Stimulated activated CD4-positive, alpha-beta T cell treated with anti-CD3 and anti-CD28 coated beads, Interleukin-4, amount 100 ng/mL, for 24 hours (primary cell): Measurements from ENCODE around the gene MEGF11.
A peak's percentile ranks its signal among the peaks of the same experiment; 100 is the strongest.
"Not testable (repeated sequence)": the region's sequence is repeated elsewhere in the genome, so short reads cannot be mapped to it uniquely, and the experiment has no call there.

ENCODE experiments used
- DNase-seq: peaks from one replicate; pipeline ENCODE4 v3.0.0-alpha.2; 2020

Gene MEGF11

DNA sequence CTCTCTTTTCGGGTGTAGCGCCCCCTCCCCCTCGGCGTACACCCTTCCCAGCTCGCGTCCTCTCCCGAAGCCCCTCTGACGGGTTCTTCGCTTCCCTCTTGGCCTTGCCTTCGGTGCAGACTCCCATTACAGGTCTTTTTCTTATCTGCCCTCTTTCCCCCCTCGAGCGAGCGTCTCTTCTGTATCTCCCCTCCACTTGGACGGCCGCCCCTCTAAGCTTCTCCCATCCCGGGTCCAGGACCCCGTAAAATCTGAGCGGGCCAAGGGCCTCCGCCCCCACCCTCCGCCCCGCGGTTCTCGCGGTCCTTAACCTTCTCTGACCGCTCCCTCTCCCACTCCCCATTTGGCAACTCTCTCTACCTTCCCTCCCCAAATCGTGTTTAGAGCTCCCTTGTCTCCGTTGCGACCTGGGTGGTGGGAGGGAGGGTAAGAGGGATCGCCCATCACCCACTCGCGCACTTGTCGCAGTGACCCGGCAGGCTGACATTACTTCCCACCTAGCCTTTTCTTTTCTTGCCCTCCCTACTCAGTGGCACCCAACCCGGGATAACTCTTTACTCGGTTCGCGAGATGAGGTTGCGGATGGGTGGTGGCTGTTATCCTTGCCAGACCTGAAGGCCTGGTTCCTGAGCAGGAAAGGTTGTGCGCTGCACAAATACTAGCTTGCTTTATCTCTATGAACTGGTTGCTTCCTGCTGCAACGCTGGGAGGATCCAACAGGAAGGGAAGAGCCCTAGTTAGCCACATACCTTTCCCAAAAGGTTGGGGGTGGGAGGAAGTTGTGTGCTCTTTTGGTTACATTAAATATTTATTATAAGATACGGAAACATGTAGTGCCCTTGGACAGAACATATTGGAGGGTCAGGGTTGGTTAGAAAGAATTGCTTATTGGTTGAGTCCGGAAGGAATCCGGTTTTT, 383.3 kb downstream of the MEGF11 start:
- DNase-seq: peak; percentile 30

DNA sequence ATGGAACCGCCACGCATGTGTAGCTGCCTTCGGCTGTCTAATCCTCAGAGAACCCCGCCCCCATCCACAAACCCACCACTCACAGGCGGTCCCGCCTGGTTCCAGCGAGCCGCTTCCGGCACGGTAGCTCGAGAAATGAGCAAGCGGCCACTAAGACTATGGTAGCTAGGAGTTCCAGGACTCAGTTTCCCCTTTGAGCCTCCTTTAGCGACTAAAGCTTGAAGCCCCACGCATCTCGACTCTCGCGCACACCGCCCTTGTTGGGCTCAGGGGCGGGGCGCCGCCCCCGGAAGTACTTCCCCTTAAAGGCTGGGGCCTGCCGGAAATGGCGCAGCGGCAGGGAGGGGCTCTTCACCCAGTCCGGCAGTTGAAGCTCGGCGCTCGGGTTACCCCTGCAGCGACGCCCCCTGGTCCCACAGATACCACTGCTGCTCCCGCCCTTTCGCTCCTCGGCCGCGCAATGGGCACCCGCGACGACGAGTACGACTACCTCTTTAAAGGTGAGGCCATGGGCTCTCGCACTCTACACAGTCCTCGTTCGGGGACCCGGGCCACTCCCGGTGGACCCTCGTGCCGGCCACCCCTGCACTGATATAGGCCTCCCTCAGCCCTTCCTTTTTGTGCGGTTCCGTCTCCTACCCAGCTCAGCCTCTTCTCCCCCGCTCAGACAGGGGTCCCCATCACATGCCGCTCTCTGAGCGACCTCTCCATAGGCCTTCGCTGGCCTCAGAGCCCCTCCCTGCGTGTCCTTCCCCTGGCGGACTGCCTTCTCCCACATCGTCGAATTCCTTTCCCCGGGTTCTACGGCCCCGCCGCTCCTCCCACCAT, 384.2 kb downstream of the MEGF11 start, which contains the start of gene RAB11A:
TSS of gene RAB11A (plus strand) at position 366 of the 828 bp plus-strand sequence. CDS start at position 461, 95 bp downstream.
- DNase-seq: peak; percentile 95

DNA sequence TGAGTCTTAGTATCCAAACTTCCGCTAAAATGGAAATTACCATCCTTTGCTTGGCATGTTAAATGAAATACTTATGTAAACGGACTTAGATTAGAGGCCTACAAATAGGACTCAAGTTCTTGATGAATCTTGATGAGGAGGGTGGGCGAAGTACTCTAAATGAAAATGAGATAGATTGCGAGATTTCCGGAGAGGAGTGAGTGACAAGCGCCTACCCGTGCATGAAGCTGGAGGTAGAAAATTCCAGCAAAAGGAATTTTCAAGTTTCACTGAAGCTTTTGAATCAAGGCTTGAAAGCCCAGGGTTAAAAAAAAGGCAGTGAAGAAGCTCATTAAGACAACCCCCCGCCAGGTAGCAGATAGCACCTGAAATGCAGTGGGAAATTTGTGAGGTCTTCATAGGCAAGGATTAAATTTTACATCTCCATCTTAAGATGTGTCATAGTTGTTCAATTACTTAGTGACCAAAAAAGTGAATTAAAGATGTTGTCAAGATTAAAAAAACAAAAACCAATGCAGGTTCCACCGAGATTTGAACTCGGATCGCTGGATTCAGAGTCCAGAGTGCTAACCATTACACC, 384.9 kb downstream of the MEGF11 start:
- DNase-seq: no peak

DNA sequence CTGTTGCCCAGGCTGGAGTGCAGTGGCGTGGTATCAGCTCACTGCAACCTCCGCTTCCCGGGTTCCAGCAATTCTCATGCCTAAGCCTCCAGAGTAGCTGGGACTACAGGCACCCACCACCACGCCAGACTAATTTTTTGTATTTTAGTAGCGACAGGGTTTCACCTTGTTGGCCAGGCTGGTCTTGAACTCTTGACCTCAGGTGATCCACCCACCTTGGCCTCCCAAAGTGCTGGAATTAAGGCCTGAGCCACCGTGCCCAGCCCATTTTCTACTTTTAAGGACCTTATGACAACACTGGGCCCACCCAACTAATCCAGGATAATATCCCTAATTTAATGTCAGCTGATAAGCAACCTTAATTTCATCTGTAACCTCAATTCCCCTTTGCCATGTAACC, 385.6 kb downstream of the MEGF11 start:
- not testable (repeated sequence) for DNase-seq

DNA sequence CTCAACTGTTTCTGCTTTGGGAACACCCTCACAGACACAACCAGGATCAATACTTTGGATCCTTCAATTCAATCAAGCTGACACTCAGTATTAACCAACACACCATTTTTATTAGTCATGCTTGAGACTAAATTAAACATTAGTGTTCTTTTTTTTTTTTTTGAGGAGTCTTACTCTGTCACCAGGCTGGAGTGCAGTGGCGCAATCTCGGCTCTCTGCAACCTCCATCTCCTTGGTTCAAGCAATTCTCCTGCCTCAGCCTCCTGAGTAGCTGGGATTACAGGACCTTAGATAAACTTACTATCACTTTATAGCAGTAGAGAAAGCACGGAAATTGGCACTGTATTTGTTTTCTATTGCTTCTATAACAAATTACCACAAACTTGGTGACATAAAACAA, 386.3 kb downstream of the MEGF11 start:
- DNase-seq: no peak

DNA sequence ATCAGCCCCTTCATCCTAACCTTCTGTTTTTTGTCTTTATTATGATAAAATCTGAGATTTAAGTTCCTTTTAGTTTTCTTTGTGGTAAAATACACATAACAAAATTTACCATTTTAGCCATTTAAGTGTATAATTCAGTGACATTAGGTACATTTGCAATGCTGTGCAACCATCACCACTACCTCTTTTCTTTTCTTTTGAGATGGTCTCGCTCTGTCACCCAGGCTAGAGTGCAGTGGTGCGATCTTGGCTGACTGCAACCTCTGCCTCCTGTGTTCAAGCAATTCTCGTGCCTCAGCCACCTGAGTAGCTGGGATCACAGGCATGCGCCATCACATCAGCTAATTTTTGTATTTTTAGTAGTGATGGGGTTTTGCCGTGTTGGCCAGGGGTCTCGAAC, 390.4 kb downstream of the MEGF11 start:
- DNase-seq: no peak

DNA sequence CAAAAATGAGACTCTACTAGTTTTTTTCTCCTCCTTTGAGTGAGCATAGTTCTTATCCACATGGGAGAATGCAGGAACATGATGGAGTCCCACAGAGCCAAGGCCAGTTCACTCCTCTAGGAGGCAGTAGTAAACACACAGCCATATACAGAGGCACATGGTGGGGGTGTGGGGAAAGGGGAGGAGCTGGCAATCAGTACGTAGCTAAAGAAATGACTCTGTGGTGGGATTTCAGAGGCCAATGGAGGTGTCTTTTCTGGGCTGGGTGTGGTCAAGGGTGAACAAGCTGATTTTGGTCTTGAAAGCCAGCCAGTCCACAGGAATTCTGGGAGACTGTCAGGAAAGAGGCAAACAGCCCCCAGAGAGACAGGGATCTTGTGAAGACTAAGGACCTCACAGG, 390.9 kb downstream of the MEGF11 start:
- peak; percentile 78 for DNase-seq

DNA sequence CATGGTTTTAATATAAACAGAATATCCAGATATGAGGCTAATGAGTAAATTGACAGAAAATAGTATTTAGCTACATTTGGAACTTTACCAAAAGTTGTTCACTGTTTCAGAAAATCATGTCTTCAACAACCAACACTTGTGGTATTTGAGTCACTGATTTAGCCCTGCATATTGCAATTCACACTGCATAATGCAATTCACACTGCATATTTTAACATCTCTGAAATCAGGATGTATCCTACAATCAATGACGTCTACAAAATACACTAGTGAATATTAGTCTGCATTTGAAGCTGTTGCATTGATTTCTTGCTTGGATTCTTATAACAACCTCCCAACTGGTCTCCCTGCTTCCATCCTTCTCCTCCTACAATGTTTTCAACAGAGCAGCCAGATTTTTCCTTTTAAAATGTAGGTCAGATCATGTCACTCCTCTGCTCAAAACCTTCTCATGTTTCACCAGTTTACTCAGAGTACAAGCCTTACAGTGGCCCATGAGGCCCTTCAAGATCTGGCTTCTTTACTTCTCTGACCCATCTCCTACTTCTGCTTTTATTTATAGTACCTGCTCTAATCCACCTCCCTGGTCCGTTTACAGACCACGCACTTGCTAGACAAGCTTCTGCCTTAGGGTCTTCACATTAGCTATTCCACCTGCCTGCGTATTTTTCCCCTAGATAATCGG, 395.7 kb downstream of the MEGF11 start:
- no peak for DNase-seq

DNA sequence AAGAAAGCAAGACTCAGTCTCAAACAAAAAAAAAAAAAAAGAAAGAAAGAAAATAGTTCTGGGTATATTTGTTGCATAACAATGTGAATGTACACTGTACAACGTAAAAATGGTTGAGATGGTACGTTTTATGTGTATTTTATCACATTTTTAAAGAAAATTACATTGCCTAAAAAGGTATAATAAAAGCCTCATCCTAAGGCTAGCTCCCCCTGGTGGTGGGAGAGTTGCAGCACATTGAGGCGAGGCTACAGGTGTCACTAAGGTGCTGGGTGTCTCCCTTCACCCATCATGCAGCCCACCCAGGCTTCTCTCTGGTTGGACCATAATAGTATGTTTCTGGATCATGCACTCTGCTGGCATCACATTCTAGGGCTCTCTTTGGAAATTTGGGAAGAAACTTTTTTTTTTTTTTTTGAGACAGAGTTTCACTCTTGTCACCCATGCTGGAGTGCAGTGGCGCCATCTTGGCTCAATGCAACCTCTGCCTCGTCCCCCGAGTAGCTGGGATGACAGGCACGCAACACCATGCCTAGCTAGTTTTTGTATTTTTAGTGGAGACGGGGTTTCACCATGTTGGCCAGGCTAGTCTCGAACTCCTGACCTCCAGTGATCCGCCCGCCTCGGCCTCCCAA, 396.6 kb downstream of the MEGF11 start:
- DNase-seq: peak; percentile 87

DNA sequence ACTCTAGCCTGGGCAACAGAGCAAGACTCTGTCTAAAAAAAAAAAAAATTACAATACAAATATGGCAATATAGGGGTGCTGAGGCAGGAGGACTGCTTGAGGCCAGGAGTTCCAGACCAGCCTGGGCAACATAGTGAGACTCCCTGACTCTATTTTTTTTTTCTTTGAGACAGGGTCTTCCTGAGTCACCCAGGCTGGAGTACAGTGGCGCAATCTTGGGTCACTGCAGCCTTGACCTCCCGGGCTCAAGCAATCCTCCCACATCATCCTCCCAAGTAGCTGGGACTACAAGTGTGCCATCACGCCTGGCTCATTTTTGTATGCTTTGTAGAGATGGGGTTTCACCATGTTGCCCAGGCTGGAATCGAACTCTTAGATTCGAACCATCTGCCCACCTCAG, 401.6 kb downstream of the MEGF11 start:
- no peak for DNase-seq

DNA sequence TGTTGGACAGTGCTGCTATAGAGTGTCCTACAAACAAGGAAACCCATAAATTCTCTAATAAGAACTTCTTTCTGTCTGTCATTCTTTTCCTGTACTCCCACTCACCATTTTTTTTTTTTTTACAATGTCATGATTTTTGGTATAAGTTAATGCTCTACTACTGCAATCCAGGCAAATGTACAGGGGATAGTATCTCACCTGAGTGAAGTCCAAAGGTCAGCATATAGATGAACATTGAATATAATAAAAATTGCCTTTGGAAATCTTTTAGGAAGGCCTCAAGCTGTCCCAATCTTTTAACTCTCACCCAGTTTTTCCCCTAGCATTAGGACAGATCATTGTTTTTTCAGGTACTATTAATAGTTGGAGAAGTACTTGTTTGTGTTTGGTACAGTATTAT, 405.6 kb downstream of the MEGF11 start:
- DNase-seq: no peak

DNA sequence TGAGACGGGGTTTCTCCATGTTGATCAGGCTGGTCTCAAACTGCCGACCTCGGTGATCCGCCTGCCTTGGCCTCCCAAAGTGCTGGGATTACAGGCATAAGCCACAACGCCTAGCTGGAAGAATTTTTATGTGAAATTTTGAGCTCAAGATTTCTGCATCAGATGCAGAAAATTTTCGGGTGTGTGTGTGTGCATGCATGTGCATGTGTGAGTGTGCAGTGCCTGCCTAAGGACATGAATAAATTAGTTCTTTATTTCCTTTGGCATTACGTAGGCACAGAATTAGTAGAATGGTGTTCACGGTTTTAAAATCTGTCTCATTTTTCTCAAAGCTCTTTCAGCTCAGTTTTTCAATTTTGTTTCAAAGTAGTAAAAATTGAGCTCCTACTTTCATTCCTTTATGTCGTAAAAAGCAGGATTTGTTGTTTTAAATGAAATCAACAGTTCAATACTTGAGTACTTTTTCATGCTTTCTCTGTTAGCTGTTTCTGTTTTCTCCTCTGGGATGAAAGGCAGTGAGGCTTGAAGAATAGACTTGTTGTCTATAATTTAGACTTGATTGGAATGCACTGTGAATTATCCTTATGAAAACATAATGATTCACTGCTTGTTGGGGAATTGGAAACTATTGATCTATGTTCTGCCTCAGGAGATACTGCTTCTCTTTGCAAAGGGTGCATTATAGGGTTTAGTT, 407.6 kb downstream of the MEGF11 start:
- DNase-seq: no peak
